OCI-LY7 (cell line): ENCODE data around the gene TMEM151B.

Experiments
- EZH2phosphoT487 ChIP-seq: fragments of 200-600 bp; sonication (generic); IDR thresholded peaks from 2 replicates; pipeline ENCODE4 v1.6.1; 2018; ENCODE audit warnings: low read depth, borderline replicate concordance, mild to moderate bottlenecking, mixed run types, antibody characterized with exemption, low read length, moderate library complexity, mixed read lengths
- TF ChIP-seq, protein P1 (sequence below): fragments of 200-600 bp; sonication (generic); conservative IDR thresholded peaks from 2 replicates; pipeline ENCODE4 v1.5.1; 2014; ENCODE audit warnings: mild to moderate bottlenecking, antibody characterized with exemption, low read length, moderate library complexity, mixed read lengths

DNA sequence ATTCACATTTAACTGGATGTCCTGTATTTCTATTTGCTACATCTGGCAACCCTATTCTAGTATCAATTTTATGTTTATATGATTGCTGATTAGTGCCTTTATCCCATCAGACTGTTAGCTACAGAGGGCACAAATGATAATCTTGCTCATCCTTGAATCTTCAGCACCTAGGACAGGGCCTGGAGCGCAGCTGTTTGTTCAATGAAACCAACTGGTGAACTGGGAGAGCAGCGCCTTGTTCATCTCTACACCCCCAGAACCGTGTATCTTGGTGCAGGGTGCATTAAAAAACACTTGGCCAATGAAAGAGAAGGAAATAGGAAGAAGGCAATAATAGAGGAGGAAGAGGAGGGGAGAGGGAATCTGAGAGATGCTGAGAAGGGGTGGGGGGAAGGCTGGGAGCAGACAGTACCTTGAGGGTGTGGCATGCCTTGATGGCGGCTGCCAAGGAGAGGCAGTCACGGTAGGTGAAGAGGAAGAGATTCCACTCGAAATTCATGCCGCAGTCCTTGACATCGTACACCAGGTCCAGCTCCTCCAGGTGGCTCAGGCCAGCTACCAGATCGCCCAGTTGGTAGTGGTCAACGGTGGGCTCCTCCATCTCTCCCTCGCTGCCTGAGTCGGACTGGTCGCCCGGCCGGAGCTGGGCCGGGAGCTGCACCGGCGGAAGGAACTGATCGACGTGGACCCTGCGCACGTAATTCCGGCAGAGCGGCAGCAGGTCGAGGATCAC, 15.5 kb downstream of the TMEM151B start:
- TF ChIP-seq, protein P1, sequence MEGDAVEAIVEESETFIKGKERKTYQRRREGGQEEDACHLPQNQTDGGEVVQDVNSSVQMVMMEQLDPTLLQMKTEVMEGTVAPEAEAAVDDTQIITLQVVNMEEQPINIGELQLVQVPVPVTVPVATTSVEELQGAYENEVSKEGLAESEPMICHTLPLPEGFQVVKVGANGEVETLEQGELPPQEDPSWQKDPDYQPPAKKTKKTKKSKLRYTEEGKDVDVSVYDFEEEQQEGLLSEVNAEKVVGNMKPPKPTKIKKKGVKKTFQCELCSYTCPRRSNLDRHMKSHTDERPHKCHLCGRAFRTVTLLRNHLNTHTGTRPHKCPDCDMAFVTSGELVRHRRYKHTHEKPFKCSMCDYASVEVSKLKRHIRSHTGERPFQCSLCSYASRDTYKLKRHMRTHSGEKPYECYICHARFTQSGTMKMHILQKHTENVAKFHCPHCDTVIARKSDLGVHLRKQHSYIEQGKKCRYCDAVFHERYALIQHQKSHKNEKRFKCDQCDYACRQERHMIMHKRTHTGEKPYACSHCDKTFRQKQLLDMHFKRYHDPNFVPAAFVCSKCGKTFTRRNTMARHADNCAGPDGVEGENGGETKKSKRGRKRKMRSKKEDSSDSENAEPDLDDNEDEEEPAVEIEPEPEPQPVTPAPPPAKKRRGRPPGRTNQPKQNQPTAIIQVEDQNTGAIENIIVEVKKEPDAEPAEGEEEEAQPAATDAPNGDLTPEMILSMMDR = no peak
- no peak for TF ChIP-seq EZH2phosphoT487
